Measurements from ENCODE around the gene OR5H2.

DNA sequence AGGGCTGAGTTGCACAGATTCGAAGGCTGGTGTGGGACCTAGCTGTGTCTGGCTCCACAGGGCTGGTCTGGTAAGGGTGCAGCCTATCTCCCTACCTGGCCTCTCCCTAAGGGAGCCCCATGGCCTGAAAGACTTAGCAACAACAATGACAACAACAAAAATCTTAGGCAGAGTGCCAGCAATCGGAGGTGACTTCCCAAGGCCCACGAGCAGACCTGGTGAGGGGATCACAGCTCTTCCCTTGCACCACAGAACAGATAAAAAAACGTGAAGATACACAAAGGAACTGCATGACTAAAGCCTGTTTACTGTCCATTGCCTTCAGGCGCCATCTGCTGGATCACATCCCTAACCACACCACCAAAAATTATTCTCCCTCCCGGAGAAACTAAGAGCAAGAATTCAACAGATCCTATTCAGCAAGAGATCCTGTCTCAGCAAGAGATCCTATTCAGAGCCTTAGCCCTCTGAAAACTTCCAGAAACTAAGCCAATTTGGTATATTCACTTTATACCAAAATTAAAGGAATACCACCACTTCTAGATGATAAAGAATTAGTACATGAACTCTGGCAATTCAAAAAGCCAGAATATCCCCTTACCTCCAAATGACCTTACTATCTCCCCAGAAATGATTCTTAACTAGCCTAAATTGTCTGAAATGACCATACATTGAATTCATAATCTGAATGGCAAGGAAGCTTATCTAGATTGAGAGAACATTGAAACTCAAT is 47.3 kb downstream of the OR5H2 start:
- TF ChIP-seq, protein P1, sequence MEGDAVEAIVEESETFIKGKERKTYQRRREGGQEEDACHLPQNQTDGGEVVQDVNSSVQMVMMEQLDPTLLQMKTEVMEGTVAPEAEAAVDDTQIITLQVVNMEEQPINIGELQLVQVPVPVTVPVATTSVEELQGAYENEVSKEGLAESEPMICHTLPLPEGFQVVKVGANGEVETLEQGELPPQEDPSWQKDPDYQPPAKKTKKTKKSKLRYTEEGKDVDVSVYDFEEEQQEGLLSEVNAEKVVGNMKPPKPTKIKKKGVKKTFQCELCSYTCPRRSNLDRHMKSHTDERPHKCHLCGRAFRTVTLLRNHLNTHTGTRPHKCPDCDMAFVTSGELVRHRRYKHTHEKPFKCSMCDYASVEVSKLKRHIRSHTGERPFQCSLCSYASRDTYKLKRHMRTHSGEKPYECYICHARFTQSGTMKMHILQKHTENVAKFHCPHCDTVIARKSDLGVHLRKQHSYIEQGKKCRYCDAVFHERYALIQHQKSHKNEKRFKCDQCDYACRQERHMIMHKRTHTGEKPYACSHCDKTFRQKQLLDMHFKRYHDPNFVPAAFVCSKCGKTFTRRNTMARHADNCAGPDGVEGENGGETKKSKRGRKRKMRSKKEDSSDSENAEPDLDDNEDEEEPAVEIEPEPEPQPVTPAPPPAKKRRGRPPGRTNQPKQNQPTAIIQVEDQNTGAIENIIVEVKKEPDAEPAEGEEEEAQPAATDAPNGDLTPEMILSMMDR (IDR thresholded peaks at IDR 0.05; ENCODE audit: low read depth, low read length) = peak; percentile 84
- no peak for TF ChIP-seq EZH2phosphoT487 (IDR thresholded peaks at IDR 0.05; ENCODE audit: low read depth)

Measured in OCI-LY3 (cell line).